ENCODE results near the gene ARHGAP33. TPM values are rescaled to one million over a fixed set of nuclear protein-coding genes. Genes with fewer than 3 reads are reported as not detected.

Gene ARHGAP33
- total RNA-seq, 4 donors from 2014 or later: 8.6 to 166 (median 20.0) TPM

GRCh38 chr19:35777961-35778360, 2.6 kb downstream of the ARHGAP33 start:
- no peaks in the 10 kb centered on the region for H3K27me3 ChIP-seq
- H3K9me3 ChIP-seq: no peaks in the 10 kb centered on the region
- peaks cover 0 to 11% (median 0%) of the 10 kb centered on the region in 3 donors for H3K36me3 ChIP-seq
- peaks cover 0 to 15% (median 5%) of the 10 kb centered on the region in 4 donors for H3K4me1 ChIP-seq
- H3K4me3 ChIP-seq: no peak overlapping the region
- no peak overlapping the region for H3K27ac ChIP-seq
- TF ChIP-seq POLR2A (IDR thresholded peaks at IDR 0.05) (no peak), CTCF (IDR thresholded peaks at IDR 0.05) (no peak)
- DNase-seq: no peak

- H3K27me3 ChIP-seq: no peaks in the 10 kb centered on the region
- H3K9me3 ChIP-seq: no peaks in the 10 kb centered on the region
- peaks cover 0 to 11% (median 0%) of the 10 kb centered on the region in 3 donors for H3K36me3 ChIP-seq
- no peak for DNase-seq
- no peak overlapping the region for H3K4me3 ChIP-seq
- peaks cover 0 to 15% (median 5%) of the 10 kb centered on the region in 4 donors for H3K4me1 ChIP-seq
- TF ChIP-seq CTCF (IDR thresholded peaks at IDR 0.05): no peak
- TF ChIP-seq POLR2A (IDR thresholded peaks at IDR 0.05): no peak
- no peak overlapping the region for H3K27ac ChIP-seq
Observed at GRCh38 chr19:35779033-35779432, 3.7 kb downstream of the ARHGAP33 start.

GRCh38 chr19:35780058-35780457, 4.7 kb downstream of the ARHGAP33 start:
- TF ChIP-seq POLR2A (IDR thresholded peaks at IDR 0.05) (no peak), CTCF (IDR thresholded peaks at IDR 0.05) (no peak)
- DNase-seq: peak in 1 of 3 donors; percentile 37
- H3K36me3 ChIP-seq: peaks cover 0 to 11% (median 0%) of the 10 kb centered on the region in 3 donors

GRCh38 chr19:35780717-35781116, 5.4 kb downstream of the ARHGAP33 start:
- Histone ChIP-seq H3K9me3 (no peaks in the 10 kb centered on the region), H3K4me3 (no peak overlapping the region), H3K4me1 (peaks cover 0 to 8% (median 2%) of the 10 kb centered on the region in 4 donors), H3K27ac (no peak overlapping the region), H3K36me3 (peaks cover 0 to 11% (median 0%) of the 10 kb centered on the region in 3 donors), H3K27me3 (no peaks in the 10 kb centered on the region)
- TF ChIP-seq POLR2A (IDR thresholded peaks at IDR 0.05): no peak
- TF ChIP-seq CTCF (IDR thresholded peaks at IDR 0.05): no peak
- no peak for DNase-seq

More at GRCh38 chr19:35780058-35780457, 4.7 kb downstream of the ARHGAP33 start:
- Histone ChIP-seq H3K4me3 (no peak overlapping the region), H3K4me1 (peaks cover 0 to 10% (median 3%) of the 10 kb centered on the region in 4 donors), H3K9me3 (no peaks in the 10 kb centered on the region), H3K27me3 (no peaks in the 10 kb centered on the region), H3K27ac (no peak overlapping the region)

GRCh38 chr19:35781650-35782049, 6.3 kb downstream of the ARHGAP33 start:
- Histone ChIP-seq H3K27me3 (no peaks in the 10 kb centered on the region), H3K4me3 (no peak overlapping the region), H3K4me1 (no peaks in the 10 kb centered on the region), H3K36me3 (peaks cover 0 to 11% (median 0%) of the 10 kb centered on the region in 3 donors), H3K27ac (no peak overlapping the region), H3K9me3 (no peaks in the 10 kb centered on the region)
- no peak for TF ChIP-seq CTCF (IDR thresholded peaks at IDR 0.05)
- no peak for TF ChIP-seq POLR2A (IDR thresholded peaks at IDR 0.05)
- no peak for DNase-seq

GRCh38 chr19:35782589-35782988, 7.2 kb downstream of the ARHGAP33 start:
- peaks cover 0 to 11% (median 0%) of the 10 kb centered on the region in 3 donors for H3K36me3 ChIP-seq

More at GRCh38 chr19:35782589-35782988, 7.2 kb downstream of the ARHGAP33 start:
- no peak overlapping the region for H3K27ac ChIP-seq
- no peak overlapping the region for H3K4me3 ChIP-seq
- no peaks in the 10 kb centered on the region for H3K9me3 ChIP-seq
- DNase-seq: no peak
- H3K4me1 ChIP-seq: no peaks in the 10 kb centered on the region
- no peak for TF ChIP-seq POLR2A (IDR thresholded peaks at IDR 0.05)
- no peak for TF ChIP-seq CTCF (IDR thresholded peaks at IDR 0.05)
- no peaks in the 10 kb centered on the region for H3K27me3 ChIP-seq

Data from Peyer's patch (tissue), 4 donors.